SK-N-MC (cell line): ENCODE data around the gene BAZ1A.

Source experiments
- DNase-seq: peaks from one replicate; pipeline ENCODE4 v3.0.0-alpha.2; 2011; ENCODE audit warnings: low read depth, low spot score
- H3K27ac ChIP-seq: fragments of 200-600 bp; sonication (generic); 2 replicates; pipeline ENCODE4 v1.5.1; 2016; ENCODE audit warnings: mixed run types
- H3K36me3 ChIP-seq: fragments of 200-600 bp; sonication (generic); 2 replicates; pipeline ENCODE4 v1.6.1; 2017; ENCODE audit warnings: antibody characterized with exemption, low read length, mixed read lengths; ENCODE audit not compliant: insufficient read depth
- H3K4me3 ChIP-seq: fragments of 200-600 bp; sonication (generic); 2 replicates; pipeline ENCODE4 v1.5.1; 2016
- H3K9ac ChIP-seq: fragments of 200-600 bp; sonication (generic); 2 replicates; pipeline ENCODE4 v1.8.0; 2017; ENCODE audit warnings: mixed run types, mixed read lengths; ENCODE audit not compliant: insufficient read length
- H3K9me3 ChIP-seq: fragments of 200-600 bp; sonication (generic); 2 replicates; pipeline ENCODE4 v1.6.1; 2017; ENCODE audit warnings: low read depth, mild to moderate bottlenecking, antibody characterized with exemption, low read length, moderate library complexity, mixed read lengths
- EZH2 ChIP-seq: fragments of 200-600 bp; sonication (generic); IDR thresholded peaks from one replicate; pipeline ENCODE4 v1.6.1; 2017; ENCODE audit warnings: antibody characterized with exemption
- FOXP2 ChIP-seq: optimal IDR thresholded peaks from 2 replicates; pipeline ENCODE3; 2011; ENCODE audit warnings: mild to moderate bottlenecking, moderate library complexity; ENCODE audit not compliant: insufficient read depth; ENCODE audit errors: extremely low read length, control extremely low read depth
- POLR2AphosphoS5 ChIP-seq: IDR thresholded peaks from 2 replicates; pipeline ENCODE4 v1.6.1; 2012; ENCODE audit warnings: mild to moderate bottlenecking, low read depth, low read length, borderline replicate concordance

The BAZ1A gene, protein sequence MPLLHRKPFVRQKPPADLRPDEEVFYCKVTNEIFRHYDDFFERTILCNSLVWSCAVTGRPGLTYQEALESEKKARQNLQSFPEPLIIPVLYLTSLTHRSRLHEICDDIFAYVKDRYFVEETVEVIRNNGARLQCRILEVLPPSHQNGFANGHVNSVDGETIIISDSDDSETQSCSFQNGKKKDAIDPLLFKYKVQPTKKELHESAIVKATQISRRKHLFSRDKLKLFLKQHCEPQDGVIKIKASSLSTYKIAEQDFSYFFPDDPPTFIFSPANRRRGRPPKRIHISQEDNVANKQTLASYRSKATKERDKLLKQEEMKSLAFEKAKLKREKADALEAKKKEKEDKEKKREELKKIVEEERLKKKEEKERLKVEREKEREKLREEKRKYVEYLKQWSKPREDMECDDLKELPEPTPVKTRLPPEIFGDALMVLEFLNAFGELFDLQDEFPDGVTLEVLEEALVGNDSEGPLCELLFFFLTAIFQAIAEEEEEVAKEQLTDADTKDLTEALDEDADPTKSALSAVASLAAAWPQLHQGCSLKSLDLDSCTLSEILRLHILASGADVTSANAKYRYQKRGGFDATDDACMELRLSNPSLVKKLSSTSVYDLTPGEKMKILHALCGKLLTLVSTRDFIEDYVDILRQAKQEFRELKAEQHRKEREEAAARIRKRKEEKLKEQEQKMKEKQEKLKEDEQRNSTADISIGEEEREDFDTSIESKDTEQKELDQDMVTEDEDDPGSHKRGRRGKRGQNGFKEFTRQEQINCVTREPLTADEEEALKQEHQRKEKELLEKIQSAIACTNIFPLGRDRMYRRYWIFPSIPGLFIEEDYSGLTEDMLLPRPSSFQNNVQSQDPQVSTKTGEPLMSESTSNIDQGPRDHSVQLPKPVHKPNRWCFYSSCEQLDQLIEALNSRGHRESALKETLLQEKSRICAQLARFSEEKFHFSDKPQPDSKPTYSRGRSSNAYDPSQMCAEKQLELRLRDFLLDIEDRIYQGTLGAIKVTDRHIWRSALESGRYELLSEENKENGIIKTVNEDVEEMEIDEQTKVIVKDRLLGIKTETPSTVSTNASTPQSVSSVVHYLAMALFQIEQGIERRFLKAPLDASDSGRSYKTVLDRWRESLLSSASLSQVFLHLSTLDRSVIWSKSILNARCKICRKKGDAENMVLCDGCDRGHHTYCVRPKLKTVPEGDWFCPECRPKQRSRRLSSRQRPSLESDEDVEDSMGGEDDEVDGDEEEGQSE (N-terminal part only)

DNA sequence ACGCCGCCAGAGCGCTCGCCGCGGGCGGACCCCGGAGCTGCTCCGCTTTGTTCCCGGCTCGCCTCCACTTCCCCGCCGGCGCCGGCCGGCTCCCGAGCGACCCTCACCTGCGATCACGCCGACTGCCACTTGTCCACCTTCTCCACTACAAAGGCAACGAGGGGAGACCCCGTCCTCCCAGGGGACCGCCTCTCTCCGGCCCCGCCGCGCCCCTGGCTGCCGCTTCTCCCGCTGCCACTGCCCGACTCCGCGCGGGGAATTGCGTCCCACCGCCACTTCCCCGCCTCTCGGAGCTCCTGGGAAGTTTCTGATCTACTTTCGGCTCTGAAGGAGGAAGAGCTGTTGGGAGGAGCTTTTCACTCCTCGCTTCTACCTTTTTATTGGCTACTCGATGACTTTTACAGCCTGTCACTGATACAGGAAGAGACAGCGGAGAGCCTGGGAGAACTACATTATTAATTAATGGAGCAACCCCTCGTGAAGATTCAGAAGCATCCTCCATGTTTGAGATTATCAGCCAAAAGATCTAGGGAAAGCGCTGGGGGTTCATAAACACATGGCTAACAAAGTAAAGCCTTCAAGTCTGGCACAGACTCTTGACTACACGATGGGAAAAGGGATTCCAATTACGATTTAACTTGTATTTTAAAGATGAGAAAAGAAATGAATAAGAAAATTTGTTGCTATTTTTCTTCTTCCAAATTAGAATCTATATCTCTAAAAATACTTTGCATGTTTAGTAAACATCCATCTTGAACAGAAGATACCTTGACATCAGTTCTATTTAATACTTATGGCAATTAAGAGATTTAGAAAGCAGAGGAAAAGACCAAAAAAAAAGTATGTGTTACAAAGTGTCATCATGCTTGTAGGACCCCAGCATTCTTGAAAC is at the start of gene BAZ1A:
Gene BAZ1A, minus strand, starts transcription at position 330 of the 892 bp plus-strand sequence. CDS start 756 bp downstream, outside the sequence.
- Histone ChIP-seq H3K9ac (peak within 1 kb of the TSS; percentile 93), H3K36me3 (peaks cover 19% of the 10 kb centered on the region), H3K27ac (peak within 1 kb of the TSS; percentile 80), H3K4me3 (peak within 1 kb of the TSS; percentile 86), H3K9me3 (no peaks in the 10 kb centered on the region)
- TF ChIP-seq FOXP2: no peak
- TF ChIP-seq POLR2AphosphoS5: peak; percentile 99
- TF ChIP-seq EZH2: no peak
- peak; percentile 79 for DNase-seq

DNA sequence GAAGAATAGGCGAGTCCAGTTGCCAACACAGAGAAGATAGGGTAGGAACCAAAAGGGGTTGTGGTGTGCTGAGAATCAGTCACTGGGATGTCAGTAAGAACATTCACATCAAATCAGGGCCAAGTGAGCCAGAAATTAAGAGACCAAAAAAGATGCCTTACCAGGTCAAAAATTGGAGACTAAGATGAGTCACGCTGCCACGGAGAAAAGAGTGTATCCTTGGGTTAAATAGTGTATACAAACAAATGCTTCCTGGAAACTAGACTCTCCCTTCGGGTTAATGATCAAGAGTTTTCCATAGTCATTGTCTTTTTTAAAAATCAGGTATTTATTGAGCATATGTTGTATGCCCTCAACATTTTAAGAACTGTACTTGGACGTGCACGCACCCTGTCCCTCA is 45.2 kb upstream of the BAZ1A start:
- DNase-seq: no peak
- no peaks in the 10 kb centered on the region; the same call in 1 of the 2 replicates for H3K9me3 ChIP-seq
- TF ChIP-seq POLR2AphosphoS5 (no peak), FOXP2 (no peak), EZH2 (no peak)
- H3K9ac ChIP-seq: no peak overlapping the region
- no peaks in the 10 kb centered on the region for H3K36me3 ChIP-seq
- H3K4me3 ChIP-seq: no peak overlapping the region
- no peak overlapping the region for H3K27ac ChIP-seq

DNA sequence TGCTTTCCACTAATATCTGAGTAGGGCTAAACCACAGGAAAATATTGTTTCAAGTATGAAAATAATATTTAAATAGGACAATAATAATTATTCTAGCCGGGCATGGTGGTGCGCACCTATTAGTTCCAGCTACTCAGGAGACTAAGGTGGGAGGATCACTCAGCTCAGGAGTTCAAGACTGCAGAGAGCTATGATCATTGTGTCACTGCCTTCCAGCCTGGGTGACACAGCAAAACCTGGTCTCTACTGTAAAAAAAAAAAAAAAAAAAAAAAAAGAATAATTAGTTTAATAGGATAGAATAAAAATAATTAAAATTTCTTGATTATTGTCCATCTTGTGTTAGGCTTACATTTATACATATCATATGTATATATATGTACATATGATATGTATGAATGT is 38.5 kb upstream of the BAZ1A start:
- no peak for DNase-seq
- H3K9me3 ChIP-seq: no peaks in the 10 kb centered on the region
- no peaks in the 10 kb centered on the region for H3K36me3 ChIP-seq
- no peak overlapping the region for H3K27ac ChIP-seq
- H3K4me3 ChIP-seq: no peak overlapping the region
- no peak overlapping the region for H3K9ac ChIP-seq
- TF ChIP-seq EZH2: no peak
- no peak for TF ChIP-seq FOXP2

DNA sequence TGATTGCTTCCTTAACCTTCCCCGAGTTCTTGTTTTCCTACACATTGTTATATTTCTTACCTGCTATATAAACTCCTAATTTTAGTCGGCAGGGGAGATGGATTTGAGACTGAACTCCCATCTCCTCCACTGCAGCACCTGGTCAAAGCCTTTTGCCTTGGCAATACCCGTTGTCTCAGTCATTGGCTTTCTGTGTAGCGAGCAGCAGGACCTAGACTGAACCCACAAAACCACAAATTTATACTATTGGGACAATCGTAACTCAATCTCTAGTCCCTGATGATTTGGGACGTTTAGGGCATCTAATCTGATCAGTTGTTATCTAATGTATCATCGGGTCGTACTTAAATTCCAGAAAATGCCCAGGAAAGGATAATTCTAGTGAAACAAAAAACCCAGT is 37.8 kb upstream of the BAZ1A start:
- TF ChIP-seq POLR2AphosphoS5: no peak
- TF ChIP-seq FOXP2: no peak
- no peaks in the 10 kb centered on the region for H3K36me3 ChIP-seq
- no peak overlapping the region for H3K27ac ChIP-seq

DNA sequence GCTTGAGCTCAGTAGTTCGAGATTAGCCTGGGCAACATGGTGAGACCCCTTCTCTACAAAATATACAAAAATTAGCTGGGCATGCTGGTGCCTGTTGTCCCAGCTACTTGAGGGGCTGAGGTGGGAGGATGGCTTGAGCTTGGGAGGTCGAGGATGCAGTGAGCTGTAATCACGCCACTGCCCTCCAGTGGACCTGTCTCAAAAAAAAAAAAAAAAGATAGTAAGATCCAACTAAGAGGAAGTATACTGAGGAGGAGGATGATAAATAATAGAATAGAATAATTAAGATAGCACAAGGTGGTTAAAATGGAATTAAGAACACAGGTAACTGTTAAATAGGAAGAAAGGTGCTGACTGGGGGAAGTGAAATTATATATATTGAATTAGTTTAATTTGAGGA is 37.0 kb upstream of the BAZ1A start:
- H3K9me3 ChIP-seq: no peaks in the 10 kb centered on the region

More for the DNA sequence above, 37.8 kb upstream of the BAZ1A start:
- Histone ChIP-seq H3K4me3 (no peak overlapping the region), H3K9me3 (no peaks in the 10 kb centered on the region), H3K9ac (no peak overlapping the region)
- DNase-seq: no peak

DNA sequence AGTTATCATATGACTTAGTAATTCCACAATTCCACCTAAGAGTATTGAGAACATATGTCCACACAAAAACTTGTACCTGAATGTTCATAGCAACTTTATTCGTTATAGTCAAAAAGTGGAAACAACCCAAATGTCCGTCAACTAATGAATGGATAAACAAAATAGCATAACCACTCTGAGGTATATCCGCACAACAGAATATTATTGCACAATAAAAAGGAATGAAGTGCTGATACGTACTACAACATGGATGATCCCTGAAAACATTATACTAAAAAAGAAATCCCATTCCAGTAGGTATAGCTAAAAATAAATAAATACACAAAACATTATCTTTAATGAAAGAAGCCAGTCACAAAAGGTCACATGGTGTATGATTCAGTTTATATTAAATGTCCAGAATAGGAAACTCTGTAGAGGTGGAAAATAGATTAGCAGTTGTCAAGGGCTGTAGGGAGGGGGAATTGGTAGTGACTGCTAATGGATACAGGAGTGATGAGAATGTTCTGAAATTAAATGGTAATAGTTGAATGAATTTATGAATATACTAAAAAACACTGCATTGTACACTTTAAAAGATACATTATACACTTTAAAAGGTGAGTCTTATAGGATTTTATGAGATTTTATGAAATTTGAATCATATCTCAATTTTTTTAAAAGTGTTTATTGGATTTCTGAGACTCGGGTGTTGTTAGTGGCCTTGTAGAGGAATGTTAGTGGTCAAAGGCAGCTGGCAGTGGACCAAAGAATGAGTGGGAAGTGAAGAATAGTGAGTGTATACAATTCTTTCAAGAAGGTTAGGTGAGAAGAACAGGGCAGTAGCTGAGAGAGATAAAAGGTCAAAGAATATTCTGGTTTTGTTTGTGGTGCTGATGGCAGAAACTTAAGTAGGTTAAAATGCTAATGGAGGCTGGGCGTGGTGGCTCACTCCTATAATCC is 36.3 kb upstream of the BAZ1A start:
- Histone ChIP-seq H3K9ac (no peak overlapping the region), H3K4me3 (no peak overlapping the region), H3K27ac (no peak overlapping the region), H3K36me3 (no peaks in the 10 kb centered on the region), H3K9me3 (no peaks in the 10 kb centered on the region)
- DNase-seq: no peak
- TF ChIP-seq POLR2AphosphoS5 (no peak), EZH2 (no peak), FOXP2 (no peak)

More for the DNA sequence above, 37.0 kb upstream of the BAZ1A start:
- Histone ChIP-seq H3K27ac (no peak overlapping the region), H3K9ac (no peak overlapping the region), H3K4me3 (no peak overlapping the region), H3K36me3 (no peaks in the 10 kb centered on the region)
- DNase-seq: no peak
- no peak for TF ChIP-seq POLR2AphosphoS5
- no peak for TF ChIP-seq EZH2
- no peak for TF ChIP-seq FOXP2

DNA sequence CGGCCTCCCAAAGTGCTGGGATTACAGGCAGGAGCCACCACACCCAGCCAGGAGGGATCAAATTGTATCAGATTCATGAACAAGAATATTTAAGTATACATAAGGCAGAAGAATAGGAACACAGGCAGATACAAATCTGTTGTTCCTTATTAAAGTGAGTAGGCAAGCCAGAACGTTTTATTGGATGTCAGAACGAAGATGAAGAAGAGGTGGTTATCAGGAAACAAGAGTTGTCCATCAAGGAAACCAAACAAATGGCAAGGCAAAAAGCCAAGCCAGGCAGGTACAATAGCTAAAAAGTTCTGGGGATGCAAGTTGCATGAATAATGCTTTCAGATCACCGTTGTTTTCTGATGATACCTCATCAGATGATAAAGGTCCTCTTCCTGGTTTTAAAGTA is 31.1 kb upstream of the BAZ1A start:
- H3K27ac ChIP-seq: no peak overlapping the region
- no peak overlapping the region for H3K4me3 ChIP-seq
- TF ChIP-seq EZH2: no peak
- H3K36me3 ChIP-seq: no peaks in the 10 kb centered on the region
- no peaks in the 10 kb centered on the region for H3K9me3 ChIP-seq
- no peak overlapping the region for H3K9ac ChIP-seq
- DNase-seq: no peak
